ENCODE data around the gene PSME3. TPM values are rescaled to one million over a fixed set of nuclear protein-coding genes. Genes with fewer than 3 reads are reported as not detected.

PSME3 gene
- total RNA-seq, 2 donors from 2014 or later = 41.2 to 51.6 TPM

GRCh38 chr17:42821176-42821575, 12.0 kb upstream of the PSME3 start:
- ATAC-seq (no peak), DNase-seq (no peak)
- no peak overlapping the region for H3K4me3 ChIP-seq
- no peak overlapping the region for H3K27ac ChIP-seq
- TF ChIP-seq POLR2A (IDR thresholded peaks at IDR 0.05) = no peak
- TF ChIP-seq, protein P1, sequence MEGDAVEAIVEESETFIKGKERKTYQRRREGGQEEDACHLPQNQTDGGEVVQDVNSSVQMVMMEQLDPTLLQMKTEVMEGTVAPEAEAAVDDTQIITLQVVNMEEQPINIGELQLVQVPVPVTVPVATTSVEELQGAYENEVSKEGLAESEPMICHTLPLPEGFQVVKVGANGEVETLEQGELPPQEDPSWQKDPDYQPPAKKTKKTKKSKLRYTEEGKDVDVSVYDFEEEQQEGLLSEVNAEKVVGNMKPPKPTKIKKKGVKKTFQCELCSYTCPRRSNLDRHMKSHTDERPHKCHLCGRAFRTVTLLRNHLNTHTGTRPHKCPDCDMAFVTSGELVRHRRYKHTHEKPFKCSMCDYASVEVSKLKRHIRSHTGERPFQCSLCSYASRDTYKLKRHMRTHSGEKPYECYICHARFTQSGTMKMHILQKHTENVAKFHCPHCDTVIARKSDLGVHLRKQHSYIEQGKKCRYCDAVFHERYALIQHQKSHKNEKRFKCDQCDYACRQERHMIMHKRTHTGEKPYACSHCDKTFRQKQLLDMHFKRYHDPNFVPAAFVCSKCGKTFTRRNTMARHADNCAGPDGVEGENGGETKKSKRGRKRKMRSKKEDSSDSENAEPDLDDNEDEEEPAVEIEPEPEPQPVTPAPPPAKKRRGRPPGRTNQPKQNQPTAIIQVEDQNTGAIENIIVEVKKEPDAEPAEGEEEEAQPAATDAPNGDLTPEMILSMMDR (IDR thresholded peaks at IDR 0.05) = no peak
- H3K27me3 ChIP-seq = no peaks in the 10 kb centered on the region
- no peaks in the 10 kb centered on the region for H3K9me3 ChIP-seq
- peaks cover 21 to 31% of the 10 kb centered on the region in 2 donors for H3K36me3 ChIP-seq (replicated peaks in 1 of 2; ENCODE audit: insufficient read depth in 1 of 2, low read depth in 2 of 2)
- 91 to 93% methylated on average over 7 of the region's 7 CpGs for WGBS, 2 donors
- H3K4me1 ChIP-seq = peaks cover 24% of the 10 kb centered on the region
- intact Hi-C loops (cut with DNase I) = loop anchor here (10.0 kb wide), 1 partner anchor 96 kb away; no protein-coding TSS in a partner anchor

DNA sequence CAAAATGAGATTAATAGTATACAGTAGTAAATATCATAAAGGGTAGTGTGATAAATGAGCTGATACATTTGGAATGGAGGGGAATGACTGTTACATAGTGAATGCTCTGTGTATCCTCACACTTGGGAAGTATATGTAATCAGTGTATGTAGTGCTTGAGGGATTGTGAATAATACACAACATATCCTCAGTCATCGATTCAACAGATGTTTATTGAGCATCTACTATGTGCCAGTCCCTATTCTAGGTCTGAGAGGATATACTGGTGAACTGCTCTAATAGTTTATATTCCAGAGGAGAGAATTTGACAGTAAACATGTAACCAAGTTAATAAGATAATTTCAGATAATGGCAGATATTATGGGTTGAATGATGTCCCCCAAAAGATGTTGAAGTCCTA, 5.7 kb upstream of the PSME3 start:
- Histone ChIP-seq H3K27me3 (no peaks in the 10 kb centered on the region), H3K27ac (no peak overlapping the region), H3K9me3 (no peaks in the 10 kb centered on the region), H3K4me1 (peaks cover 23% of the 10 kb centered on the region), H3K4me3 (no peak overlapping the region), H3K36me3 (replicated peaks in 1 of 2; ENCODE audit: insufficient read depth in 1 of 2, low read depth in 2 of 2) (no peaks in the 10 kb centered on the region)
- DNase-seq = no peak
- WGBS, 2 donors = 72 to 94% methylated on average over 1 of the region's 1 CpG
- no peak for ATAC-seq
- intact Hi-C loops (cut with DNase I) = loop anchor here (10.0 kb wide), 1 partner anchor 103 kb away; no protein-coding TSS in a partner anchor
- TF ChIP-seq POLR2A (IDR thresholded peaks at IDR 0.05) = no peak

GRCh38 chr17:42830971-42831370, 2.2 kb upstream of the PSME3 start:
- Histone ChIP-seq H3K4me3 (no peak overlapping the region), H3K36me3 (replicated peaks in 1 of 2; ENCODE audit: insufficient read depth in 1 of 2, low read depth in 2 of 2) (no peaks in the 10 kb centered on the region), H3K9me3 (no peaks in the 10 kb centered on the region), H3K4me1 (peaks cover 29% of the 10 kb centered on the region), H3K27ac (no peak overlapping the region), H3K27me3 (no peaks in the 10 kb centered on the region)
- DNase-seq = no peak
- TF ChIP-seq, protein P1 (IDR thresholded peaks at IDR 0.05) = no peak
- intact Hi-C loops (cut with DNase I) = no loop called here
- no peak for ATAC-seq

DNA sequence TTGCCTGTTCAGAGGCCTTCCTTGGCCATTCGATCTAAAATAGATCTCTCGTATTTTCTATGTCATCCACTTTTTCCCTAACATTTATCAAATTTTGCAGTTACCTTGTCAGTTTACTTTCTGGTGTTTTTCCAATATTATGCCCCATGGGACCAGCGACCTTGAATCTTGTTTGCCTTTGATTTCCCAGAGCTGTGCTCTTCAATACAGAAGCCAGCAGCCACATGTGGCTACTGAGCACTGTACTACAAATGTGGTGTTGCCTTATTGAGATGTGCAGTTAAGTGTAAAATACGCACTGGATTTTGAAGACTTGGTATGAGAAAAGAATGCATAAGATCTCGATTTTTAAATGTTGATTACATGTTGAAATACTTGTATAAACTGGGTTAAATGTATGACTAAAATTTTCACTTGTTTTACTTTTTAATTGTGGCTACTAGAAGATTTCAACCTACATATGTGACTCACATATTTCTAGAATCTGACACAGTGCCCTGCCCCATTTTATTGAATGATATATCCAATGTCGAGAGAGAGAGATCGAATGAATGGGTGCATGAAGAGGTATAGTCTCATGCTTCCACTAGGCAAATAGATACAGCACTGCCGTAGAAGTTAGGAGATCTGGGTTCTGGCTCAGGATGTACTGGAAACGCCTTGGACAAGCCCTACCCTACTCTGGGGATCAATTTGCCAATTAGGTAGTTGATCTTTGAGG, 824 bp upstream of the PSME3 start:
- peak; percentile 10 for ATAC-seq
- H3K4me1 ChIP-seq = peaks cover 29% of the 10 kb centered on the region
- H3K36me3 ChIP-seq (replicated peaks in 1 of 2; ENCODE audit: insufficient read depth in 1 of 2, low read depth in 2 of 2) = peaks cover 0 to 4% of the 10 kb centered on the region in 2 donors
- TF ChIP-seq POLR2A (IDR thresholded peaks at IDR 0.05) = no peak
- WGBS, 2 donors = 14 to 15% methylated on average over 9 of the region's 9 CpGs
- H3K27ac ChIP-seq = peak overlapping the region; percentile 69 to 91 (median 81)
- no peaks in the 10 kb centered on the region for H3K27me3 ChIP-seq
- intact Hi-C loops (cut with DNase I) = no loop called here
- no peaks in the 10 kb centered on the region for H3K9me3 ChIP-seq
- peak in 2 of 4 donors; percentile 29 to 32 for DNase-seq
- peak overlapping the region; percentile 75 to 98 for H3K4me3 ChIP-seq

DNA sequence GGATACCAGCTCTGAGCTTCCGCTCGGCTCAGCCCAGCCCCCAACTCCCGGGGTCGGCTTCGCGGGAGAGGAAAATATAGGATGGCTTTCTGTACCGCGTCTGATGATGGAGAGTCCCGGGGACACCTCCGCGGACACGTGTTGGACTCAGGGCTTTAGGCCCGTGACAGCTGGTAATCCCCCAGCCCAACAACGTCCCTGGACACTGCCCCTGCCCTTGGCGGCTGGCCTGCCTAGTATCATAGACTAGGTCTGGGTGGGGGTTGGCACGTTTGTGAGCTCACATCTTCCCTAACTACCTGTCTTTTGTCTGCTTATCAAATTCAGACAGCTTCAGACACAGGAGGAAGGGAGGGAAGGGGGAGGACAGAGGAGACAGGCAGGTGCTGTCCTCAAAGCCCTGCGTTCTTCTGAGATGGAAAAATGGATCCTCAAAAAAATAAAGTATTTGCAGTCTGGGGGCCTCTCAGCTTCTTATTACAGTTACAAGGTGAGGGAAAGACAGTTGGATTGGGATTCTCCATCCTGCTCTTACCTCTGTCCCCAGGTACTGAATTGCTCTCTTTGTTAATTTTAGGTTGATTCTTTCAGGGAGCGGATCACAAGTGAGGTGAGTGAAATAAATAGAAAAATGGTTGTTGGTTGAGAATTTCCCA, 698 bp downstream of the PSME3 start:
- Histone ChIP-seq H3K9me3 (no peaks in the 10 kb centered on the region), H3K36me3 (replicated peaks in 1 of 2; ENCODE audit: insufficient read depth in 1 of 2, low read depth in 2 of 2) (peaks cover 2 to 15% of the 10 kb centered on the region in 2 donors), H3K4me1 (peaks cover 29% of the 10 kb centered on the region), H3K27ac (peak overlapping the region; percentile 69 to 91 (median 81)), H3K27me3 (no peaks in the 10 kb centered on the region), H3K4me3 (peak overlapping the region; percentile 75 to 98)
- no peak for TF ChIP-seq POLR2A (IDR thresholded peaks at IDR 0.05)
- TF ChIP-seq, protein P1 (IDR thresholded peaks at IDR 0.05) = no peak
- ATAC-seq (no peak), DNase-seq (no peak)
- intact Hi-C loops (cut with DNase I) = no loop called here
- 5 to 20% methylated on average over 3 to 18 of the region's 18 CpGs for WGBS, 2 donors

Data from body of pancreas (tissue), 4 donors.